ENCODE data around the gene SFTA2.

GRCh38 chr6:30908700-30909099 lies 23.3 kb downstream of the SFTA2 start:
- TF ChIP-seq RAD21 (conservative IDR thresholded peaks at IDR 0.05) (no peak), POLR2AphosphoS5 (IDR thresholded peaks at IDR 0.05) (no peak), CTCF (IDR thresholded peaks at IDR 0.05; ENCODE audit: poor library complexity, severe bottlenecking) (no peak), SMC3 (conservative IDR thresholded peaks at IDR 0.05; ENCODE audit: poor library complexity) (no peak), EP300 (conservative IDR thresholded peaks at IDR 0.05; ENCODE audit: poor library complexity, severe bottlenecking) (no peak), EZH2 (IDR thresholded peaks at IDR 0.05; ENCODE audit: borderline replicate concordance, insufficient read depth, low read length, poor library complexity, severe bottlenecking) (no peak)
